Neuron (in vitro differentiated cells): ENCODE data around the gene SULT1A2.
"Not testable (repeated sequence)": the region's sequence is repeated elsewhere in the genome, so short reads cannot be mapped to it uniquely, and the experiment has no call there.

Experiments used
- H2AFZ ChIP-seq: one replicate; pipeline ENCODE4 v1.6.1; 2013; ENCODE audit warnings: low read depth, mild to moderate bottlenecking, inconsistent platforms, low read length, moderate library complexity
- H3K27me3 ChIP-seq: one replicate; pipeline ENCODE4 v1.6.1; 2013; ENCODE audit warnings: low read length; ENCODE audit not compliant: insufficient read depth
- H3K36me3 ChIP-seq: one replicate; pipeline ENCODE4 v1.6.1; 2013; ENCODE audit warnings: low read length; ENCODE audit not compliant: insufficient read depth
- H3K4me1 ChIP-seq: one replicate; pipeline ENCODE4 v1.6.1; 2013; ENCODE audit warnings: low read length; ENCODE audit not compliant: insufficient read depth
- H3K4me3 ChIP-seq: 2 replicates; pipeline ENCODE4 v1.5.1; 2013; ENCODE audit warnings: mild to moderate bottlenecking, low read length, moderate library complexity
- H3K9me3 ChIP-seq: one replicate; pipeline ENCODE4 v1.6.1; 2013; ENCODE audit warnings: low read length

Gene SULT1A2

GRCh38 chr16:28615486-28616223, 18.8 kb upstream of the SULT1A2 start:
- not testable (repeated sequence) for H3K4me3 ChIP-seq, H3K9me3 ChIP-seq, H2AFZ ChIP-seq, H3K4me1 ChIP-seq, H3K36me3 ChIP-seq, H3K27me3 ChIP-seq

DNA sequence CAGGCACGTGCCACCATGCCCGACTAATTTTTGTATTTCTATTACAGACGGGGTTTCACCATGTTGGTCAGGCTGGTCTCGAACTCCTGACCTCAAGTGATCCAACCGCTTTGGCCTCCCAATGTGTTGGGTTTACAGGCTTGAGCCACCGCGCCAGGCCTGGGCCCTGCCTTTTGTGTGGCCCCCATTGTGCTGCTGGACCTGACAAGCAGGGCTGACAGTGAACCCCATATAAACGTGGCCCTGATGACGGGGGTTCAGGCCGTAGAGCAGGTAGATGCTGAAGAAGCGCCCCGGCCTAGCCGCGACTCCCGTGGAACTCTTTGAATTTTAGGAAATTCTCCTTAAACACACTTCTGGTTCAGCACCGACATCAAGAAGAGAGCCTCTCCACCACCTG, 17.7 kb upstream of the SULT1A2 start:
- H2AFZ ChIP-seq, H3K36me3 ChIP-seq: not testable (repeated sequence)

DNA sequence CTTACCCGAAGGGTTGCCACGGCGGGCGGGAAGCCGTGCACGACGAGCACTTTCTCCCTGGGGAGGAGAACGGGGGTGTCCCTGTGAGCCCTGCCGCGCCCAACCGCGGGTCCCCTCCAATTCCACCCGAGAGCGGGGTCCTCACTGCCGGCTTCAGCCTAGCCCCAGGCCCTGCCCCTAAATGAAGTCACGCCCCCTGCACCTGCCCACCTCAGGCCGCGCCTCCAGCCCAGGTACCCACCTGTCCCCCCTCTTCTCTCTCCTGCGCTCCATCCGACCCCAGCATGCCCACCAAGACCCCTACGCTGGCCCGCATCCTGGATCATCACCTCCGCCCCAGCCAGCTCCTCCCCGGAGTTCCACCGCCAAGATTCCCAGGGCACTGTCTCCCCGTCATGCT, 17.1 kb upstream of the SULT1A2 start:
- not testable (repeated sequence) for H3K27me3 ChIP-seq, H3K36me3 ChIP-seq, H3K9me3 ChIP-seq, H2AFZ ChIP-seq, H3K4me3 ChIP-seq, H3K4me1 ChIP-seq

More for the DNA sequence above, 17.7 kb upstream of the SULT1A2 start:
- not testable (repeated sequence) for H3K4me1 ChIP-seq, H3K9me3 ChIP-seq, H3K27me3 ChIP-seq, H3K4me3 ChIP-seq

- not testable (repeated sequence) for H2AFZ ChIP-seq, H3K4me3 ChIP-seq, H3K4me1 ChIP-seq, H3K36me3 ChIP-seq, H3K9me3 ChIP-seq, H3K27me3 ChIP-seq
These were observed 15.8 kb upstream of the SULT1A2 start for GRCh38 chr16:28612359-28613280.

GRCh38 chr16:28610595-28611191, 13.8 kb upstream of the SULT1A2 start:
- H3K27me3 ChIP-seq = no peaks in the 10 kb centered on the region
- H2AFZ ChIP-seq = no peak overlapping the region
- no peak overlapping the region for H3K4me3 ChIP-seq
- H3K9me3 ChIP-seq = no peaks in the 10 kb centered on the region
- no peaks in the 10 kb centered on the region for H3K36me3 ChIP-seq
- no peaks in the 10 kb centered on the region for H3K4me1 ChIP-seq

DNA sequence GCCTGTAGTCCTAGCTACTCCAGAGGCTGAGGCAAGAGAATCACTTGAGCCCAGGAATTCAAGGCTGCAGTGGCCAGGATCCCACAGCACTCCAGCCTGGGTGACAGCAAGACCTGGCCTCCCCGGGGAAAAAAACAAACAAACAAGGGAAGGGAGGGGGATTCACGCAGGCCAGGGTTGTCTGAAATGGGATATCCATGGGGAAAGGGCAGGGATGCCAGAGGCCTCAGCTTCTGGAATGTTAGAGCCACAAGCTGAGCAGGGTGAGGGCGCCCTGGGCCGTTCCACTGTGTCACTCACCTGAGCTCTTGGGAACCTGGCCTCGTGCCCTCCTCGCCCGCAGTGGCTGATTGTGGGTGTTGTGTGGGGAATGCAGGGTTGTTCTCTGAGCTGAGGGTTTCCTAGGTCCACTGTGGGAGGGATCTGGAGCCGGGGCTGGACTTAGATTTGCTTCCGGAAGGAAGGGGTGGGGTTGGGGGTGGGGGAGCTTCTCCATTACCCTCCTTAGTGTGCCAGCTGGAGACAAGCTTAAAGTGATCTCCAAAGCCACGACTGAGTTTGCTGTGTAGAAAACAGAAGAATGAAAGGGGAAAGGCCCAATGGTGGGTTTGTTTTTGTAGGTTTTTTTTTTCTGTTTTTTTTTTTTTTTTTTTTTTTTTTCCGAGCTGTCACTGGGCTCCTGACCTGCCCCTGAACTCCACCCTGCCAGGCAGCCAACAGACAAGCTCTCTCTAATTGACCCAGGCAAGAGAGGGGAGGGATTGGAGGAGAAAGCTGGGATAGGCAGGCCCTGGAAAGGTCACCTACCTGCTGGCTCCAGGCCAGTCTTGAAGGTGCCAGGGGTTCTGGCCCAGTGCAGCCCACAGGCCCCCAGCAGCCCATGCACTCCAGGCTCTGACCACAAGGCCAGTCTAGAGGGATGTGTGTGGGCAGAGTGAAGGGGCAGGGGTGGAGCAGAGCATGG, 13.1 kb upstream of the SULT1A2 start, which contains the start of gene SULT1A1:
SULT1A1 (minus strand) TSS at position 414 of the 964 bp plus-strand sequence. CDS start 1,189 bp downstream, outside the sequence.
- Histone ChIP-seq H3K27me3 (no peaks in the 10 kb centered on the region), H3K9me3 (no peaks in the 10 kb centered on the region), H3K4me3 (no peak within 1 kb of the TSS), H3K36me3 (no peaks in the 10 kb centered on the region), H3K4me1 (no peaks in the 10 kb centered on the region), H2AFZ (no peak within 1 kb of the TSS)

DNA sequence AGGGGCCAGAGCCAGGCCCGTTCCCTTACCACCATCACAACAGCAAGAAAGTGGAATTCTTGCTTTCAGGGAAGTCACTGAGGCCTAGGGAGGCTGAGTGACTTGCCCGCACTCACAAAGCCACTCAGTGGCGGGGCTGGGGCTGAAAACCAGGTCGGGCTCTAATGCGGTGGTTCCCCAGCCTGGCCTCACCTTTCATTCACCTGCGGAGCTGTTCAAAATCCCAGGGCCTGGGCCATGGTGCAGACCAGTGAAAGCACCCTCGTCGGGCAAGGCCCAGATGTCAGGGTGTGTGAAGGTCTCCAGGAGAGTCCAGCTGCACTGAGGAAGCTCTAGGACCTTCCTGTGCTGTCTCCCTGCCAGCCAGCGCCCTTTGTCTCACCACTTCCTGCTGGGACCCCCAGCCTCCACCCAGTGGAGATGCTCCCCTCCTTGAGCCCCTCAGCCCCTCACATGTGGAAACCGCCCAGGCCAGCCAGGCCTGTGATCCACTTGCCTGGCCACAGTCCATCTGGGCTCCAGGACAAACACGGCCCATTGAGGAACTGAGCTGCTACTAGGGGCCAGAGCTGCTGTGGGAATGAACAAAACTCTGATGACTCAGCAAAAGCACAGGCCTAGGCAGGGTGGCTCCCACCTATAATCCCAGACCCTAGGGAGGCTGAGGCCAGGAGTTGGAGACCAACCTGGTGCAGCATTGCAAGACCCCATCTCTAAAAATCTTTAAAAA, 12.2 kb upstream of the SULT1A2 start:
- H2AFZ ChIP-seq, H3K4me3 ChIP-seq, H3K36me3 ChIP-seq, H3K9me3 ChIP-seq, H3K27me3 ChIP-seq, H3K4me1 ChIP-seq: not testable (repeated sequence)

DNA sequence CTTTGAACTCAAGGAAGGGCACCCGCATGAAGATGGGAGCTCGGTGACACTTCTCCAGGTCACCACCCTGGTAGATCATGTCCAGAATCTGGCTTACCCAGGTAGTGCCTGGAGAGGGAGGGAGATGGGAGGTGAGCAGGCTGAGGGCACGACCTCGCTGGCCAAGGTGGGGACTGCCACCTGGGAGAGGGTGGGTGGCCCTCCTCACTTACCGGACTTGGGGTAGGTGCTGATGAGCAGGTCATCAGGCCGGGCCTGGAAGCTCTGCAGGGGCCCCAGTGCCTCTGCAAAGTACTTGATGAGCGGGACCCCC, 11.6 kb upstream of the SULT1A2 start:
- not testable (repeated sequence) for H2AFZ ChIP-seq, H3K36me3 ChIP-seq, H3K9me3 ChIP-seq, H3K4me3 ChIP-seq, H3K4me1 ChIP-seq, H3K27me3 ChIP-seq

GRCh38 chr16:28607681-28608495, 11.0 kb upstream of the SULT1A2 start:
- not testable (repeated sequence) for H3K36me3 ChIP-seq, H3K9me3 ChIP-seq, H3K27me3 ChIP-seq, H3K4me1 ChIP-seq, H2AFZ ChIP-seq, H3K4me3 ChIP-seq

GRCh38 chr16:28607116-28607623, 10.3 kb upstream of the SULT1A2 start:
- Histone ChIP-seq H3K4me3 (no peak overlapping the region), H3K27me3 (no peaks in the 10 kb centered on the region), H3K36me3 (no peaks in the 10 kb centered on the region), H3K4me1 (no peaks in the 10 kb centered on the region), H3K9me3 (no peaks in the 10 kb centered on the region), H2AFZ (no peak overlapping the region)

DNA sequence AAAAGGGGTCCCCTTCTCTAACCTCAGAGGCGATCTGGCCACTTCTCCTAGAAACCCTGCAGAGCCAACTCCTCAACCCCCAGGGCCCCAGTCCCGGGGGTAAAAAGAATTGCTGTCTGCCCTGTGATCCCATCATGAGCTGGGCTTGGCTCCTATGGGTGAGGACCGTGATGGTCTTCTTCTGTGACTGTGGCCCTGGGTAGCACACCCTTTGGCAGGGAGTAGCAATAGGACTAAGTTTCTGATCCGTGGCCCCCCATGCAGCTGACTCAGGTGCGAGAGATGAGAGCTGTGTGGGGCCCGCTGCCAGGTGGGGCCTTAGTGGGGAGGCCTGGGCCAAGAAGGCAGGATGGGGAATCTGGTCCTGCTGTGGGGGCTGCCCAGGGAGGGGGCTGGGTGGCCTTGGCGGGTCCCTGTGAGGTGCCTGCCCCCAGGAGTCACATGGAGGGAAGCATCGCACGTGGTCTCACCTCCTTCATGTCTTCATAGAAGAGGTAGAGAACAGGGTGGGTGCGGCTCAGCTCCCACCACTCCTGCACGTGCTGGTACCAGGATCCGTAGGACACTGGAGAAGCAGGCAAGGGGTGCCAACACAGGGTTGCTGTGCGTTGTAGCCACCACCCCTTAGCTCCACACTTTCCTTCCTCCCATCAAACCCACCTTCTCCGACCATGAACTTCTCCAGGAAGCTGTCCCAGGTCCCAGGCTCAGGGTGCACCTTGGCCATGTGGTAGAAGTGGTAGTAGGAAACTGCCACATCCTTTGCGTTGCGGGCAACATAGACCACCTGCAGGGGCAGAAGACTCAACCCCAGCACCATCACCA, 9.7 kb upstream of the SULT1A2 start:
- H3K36me3 ChIP-seq = no peaks in the 10 kb centered on the region
- H3K27me3 ChIP-seq = no peaks in the 10 kb centered on the region
- H3K4me3 ChIP-seq = no peak overlapping the region
- no peak overlapping the region for H2AFZ ChIP-seq
- no peaks in the 10 kb centered on the region for H3K9me3 ChIP-seq
- H3K4me1 ChIP-seq = no peaks in the 10 kb centered on the region
